Stimulated activated CD8-positive, alpha-beta memory T cell treated with anti-CD3 and anti-CD28 coated beads, Interleukin-4, amount 100 ng/mL, for 1 hour (primary cell): ENCODE results near the gene TOM1L2.

Experiments used
- DNase-seq, 2 donors: peaks; one replicate each; pipeline ENCODE4 v3.0.0-alpha.2; 2020; ENCODE audit warnings: low read depth in 2 of 2, low spot score in 1 of 2

TOM1L2 gene

DNA sequence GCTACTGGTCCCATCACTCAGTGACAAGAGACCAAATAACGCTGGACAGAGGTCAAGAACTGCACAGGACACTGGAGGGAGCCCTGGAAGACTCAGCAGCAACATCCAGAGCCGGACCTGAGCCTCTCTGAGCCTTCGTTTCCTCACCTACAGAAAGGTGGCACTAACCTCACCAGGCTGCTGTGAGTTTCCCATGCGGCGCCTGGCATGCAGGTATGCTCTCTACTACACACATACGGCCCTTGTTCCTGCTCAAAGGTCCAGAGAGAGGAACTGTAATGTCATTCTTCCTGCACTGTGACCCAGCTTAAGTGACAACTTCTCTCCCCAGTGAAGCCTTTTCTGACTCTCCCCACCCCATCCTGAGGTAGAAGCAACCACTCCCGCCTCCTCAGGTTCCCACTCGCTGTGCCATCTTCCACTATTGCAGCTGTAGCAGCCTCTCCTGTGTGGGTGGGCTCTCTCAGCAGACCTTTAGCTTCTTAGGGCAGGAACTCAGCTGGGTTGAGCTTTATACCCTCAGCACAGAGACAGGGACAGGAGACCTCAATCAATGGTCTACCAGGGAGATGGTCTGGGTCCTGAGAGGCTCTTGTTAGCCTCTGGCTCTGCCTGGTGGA, 91.5 kb downstream of the TOM1L2 start:
- DNase-seq, result no peak

DNA sequence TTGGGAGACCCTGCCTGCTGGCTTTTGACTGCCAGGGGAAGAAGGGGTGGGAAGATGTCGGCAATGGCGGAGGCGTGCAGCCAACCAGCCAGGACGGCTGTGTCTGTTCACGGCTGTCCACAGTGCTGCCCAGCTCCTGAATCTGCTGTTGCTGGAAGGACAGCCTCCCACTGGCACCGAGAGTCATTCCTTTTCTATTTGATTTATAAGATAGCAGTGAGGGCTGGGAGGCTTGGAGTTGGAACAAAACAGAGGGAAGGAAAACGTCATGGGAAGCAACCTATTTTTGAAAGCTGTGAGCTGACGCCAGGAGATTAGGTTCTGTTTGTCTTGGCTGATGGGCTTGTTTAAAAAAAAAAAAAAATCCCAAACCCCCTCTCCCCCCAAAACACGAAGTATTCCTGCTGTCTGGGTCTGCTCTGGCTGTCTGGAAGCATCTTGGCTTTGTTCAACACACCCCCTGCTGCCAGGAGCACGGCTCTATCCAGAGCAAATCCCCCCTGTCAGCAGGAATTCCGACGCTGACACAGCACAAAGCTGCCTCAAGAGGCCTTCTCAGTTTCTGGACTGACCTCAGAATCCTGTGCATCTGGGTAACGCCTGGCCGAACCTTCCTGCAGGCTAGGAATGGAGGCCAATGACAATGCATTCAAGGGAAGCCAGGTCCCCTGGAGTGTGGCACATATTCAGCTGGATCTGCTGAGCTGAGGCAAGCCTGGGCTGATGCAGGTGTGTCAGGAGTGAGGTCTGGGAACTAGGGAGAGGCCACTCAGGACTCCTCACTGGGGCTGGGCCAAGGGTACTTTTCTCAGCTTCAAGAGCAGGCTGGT, 94.5 kb downstream of the TOM1L2 start:
- DNase-seq, result no peak

DNA sequence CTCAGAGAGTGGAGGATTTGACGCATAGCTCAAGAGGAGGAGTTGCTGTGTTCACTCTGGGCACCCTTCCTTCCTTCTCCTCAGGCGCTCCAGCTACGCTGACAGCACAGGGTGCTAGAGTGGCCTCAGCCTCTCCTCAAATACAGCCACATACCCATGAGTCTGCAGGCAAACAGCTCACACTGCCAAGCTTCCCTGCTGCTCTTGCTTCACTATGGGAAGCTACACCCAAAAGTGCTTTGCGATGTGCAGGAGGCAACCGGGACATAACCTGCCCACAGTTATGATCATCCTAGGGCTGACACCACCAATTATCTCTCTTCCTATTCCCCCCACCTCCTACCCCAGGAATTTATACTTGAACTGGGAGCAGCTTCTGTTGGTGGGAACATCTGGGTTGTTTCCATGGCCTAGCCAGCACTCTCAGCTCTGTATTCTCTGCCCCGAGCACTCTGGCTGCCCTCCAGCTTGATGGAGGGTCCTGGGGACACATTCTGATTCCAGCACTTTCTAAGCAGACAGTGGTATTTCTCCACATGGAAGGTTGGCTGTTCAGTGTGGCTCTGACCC, 95.2 kb downstream of the TOM1L2 start:
- DNase-seq, result no peak

DNA sequence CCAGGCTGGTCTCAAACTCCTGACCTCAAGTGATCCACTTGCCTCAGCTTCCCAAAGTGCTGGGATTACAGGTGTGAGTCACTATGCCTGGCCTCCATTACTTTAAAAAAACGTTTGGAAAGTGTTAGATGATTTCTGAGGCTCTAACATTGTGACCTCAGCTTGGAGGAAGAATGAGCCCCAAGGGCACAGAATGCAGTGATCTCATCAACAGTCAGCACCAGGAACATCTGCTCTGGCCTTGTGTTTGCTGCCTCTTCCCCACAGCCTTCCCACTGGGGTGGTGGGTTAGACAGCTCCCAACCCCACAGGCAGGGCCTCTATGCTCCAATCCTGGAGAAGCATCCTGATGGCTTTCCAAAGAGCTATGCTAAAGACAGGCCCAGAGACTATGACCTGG, 97.7 kb downstream of the TOM1L2 start:
- no peak for DNase-seq

DNA sequence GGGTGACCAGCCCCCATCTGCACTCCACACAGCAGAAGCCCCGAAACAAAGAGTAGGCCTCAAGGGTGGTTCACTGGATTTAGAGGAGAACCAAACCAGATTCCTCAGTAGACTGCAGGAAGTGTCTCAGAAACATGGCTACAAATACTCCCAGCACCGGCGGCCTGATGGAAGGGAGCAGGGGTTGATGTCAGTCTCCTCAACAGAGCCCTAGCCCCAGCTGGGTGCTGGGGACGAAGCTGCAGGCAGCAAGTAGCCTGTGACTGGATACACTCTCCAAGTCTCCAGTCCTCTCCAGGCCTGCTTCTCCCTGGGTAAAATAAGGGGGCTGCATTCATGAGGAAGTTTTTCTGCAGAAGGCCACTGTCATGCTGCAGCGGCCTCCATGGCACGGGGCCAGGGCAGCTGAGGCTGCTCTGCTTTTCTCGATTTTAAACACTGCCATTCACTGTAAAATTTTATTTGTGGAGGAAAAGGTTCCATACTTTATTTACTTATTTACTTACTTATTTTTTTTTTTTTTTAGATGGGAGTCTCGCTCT, 98.7 kb downstream of the TOM1L2 start:
- DNase-seq, result no peak

DNA sequence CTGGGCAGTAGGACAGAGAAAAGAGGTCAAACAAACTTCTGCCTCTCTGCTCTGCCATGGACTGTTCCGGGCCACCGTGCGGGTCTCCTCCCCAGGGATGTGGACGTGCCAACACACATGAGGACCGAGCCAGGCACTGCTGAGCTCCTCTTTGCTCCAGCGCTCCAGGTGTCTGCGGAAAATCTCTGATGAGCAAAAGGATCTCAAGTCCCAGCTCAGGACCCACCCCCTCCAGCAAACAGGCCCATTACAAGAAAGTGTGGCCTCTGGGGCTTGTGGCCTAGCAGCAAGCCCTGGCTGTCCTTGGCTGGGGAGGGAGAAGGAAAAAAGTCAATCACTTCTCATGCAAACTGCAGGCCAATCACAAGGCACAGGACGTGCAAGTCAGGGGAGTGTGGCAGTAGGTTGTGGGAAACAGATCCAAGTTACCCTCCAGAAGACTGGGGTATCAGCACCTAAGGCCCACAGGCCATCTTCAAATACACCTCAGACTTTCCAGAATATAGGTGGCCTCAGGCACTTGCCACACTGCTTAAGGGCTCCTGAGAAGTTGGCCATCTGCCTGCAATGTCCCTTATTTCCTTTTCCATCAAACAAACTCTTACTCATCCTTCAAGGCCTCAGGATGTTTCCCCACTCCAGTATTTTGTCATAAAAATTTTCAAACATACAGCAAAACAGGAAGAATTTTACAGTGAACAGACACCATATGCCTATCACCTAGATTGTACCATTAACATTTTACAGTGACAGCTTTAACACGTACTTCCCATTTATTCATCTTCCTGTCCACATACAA, 99.5 kb downstream of the TOM1L2 start:
- no peak for DNase-seq

DNA sequence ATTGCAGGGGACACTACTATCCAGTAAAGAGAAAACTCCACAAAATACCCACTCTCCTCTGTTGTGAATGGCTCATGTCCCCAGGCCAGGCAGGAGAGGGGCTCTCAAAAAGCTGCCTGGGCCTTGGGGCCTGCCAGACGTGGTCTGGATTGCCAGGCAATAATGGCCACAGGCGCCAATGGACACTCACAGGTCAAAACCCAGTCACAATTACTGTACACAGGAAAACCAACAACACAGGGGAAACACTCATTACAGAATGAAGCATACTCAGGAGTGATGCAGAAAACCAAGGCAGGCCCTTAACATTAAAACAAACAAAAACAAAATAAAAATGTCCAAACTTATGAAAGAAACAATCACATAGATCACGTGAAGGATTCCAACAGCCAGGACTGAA, 100.3 kb downstream of the TOM1L2 start:
- DNase-seq, result no peak

DNA sequence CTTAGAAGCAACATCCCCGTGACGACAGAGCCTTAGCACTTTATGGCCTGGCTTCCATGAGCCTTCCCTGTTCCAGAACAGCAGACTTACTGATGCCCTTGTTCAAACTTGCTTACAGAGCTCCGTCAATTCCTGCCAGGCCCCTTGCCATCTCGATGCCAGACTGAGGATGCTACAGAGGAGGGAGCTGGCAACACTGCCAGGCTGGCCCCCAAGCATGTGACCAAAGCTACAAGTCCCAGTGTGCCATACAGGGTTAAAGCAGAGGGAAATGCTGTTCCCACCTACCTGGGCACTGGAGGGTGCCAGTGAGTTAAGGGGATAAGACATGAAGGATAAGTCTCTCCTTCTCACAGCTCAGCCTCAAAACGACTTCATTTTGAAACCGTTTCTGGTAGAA, 102.0 kb downstream of the TOM1L2 start:
- no peak for DNase-seq

DNA sequence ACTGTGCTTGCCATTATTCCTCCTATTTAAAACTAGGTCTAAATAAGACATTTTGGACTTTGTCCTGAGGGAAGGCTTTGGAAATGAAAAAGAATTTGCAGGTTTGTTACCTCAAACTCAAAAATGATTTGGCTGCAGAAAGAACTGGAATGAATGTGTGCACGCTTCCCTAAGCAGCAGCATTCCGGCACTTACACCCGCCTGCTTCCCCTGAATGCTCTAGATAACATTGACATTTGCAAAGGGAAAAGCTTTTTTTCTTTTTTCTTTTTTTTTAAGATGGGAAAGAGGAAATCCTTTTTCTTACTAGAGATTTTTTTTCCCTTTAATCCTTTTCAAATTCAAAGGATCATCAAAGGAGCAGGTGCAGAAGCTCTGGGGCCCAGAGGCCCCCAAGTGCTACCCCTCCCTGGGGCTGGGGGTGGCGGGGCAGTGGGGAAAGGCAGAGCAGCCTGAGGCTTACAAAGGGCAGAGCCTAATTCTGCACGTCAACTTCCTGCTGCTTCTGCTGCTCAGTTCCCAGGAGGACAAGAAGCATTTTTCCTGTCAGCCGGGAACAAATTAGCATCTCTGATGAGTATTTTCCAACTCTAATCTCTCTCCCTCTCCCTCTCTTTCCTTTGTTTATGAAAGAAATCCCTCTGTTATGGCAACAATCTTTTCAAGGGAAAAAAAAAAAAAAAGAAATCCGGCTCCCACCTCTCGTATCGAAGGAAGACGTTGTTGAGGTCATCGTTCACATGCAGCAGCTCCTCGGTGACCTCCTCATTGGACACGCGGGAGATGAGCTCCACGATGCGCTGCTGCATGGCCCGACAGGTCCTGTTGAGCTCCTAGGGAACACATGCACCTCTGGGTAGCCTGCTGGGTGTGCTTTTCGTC, 103.3 kb downstream of the TOM1L2 start:
- no peak for DNase-seq

DNA sequence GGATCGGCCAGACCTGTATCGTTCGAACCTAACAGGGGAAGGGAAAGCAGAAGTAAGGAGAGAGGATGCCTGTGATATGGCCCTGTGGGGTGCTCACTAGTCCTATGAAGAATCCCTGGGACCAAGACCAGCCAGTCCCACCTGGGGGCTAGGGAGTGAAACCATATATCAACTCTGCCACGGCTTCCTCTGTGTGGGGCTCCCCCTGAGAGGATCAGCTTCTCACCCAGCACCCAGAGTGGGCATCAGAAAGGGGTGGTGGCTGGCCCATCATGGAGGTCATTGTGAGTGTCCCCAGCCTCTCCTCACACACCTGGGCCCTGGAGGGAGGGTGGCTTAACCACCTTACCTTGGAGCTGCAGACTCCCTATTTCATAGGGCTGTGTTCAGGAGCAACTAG, 105.3 kb downstream of the TOM1L2 start:
- DNase-seq, result no peak

DNA sequence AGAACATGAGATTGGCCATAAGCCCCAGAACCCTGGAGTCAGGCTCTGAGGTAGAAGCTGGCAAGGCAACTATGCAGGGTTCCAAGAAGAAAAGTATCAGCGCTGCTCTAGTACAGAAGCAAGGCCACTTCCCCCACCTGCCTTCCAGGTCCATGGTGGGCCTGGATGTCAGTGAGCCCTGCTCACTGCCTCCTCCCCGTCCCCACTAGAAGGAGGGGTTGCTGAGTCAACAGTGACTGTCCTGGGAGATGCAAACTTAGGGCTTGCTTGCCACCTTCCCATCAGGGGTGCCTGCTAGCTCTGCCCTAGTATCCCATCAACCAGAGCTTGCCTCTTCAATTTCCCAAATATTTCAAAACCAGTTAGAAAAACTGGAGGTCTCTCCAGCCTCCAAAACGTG, 105.8 kb downstream of the TOM1L2 start:
- DNase-seq, result no peak

DNA sequence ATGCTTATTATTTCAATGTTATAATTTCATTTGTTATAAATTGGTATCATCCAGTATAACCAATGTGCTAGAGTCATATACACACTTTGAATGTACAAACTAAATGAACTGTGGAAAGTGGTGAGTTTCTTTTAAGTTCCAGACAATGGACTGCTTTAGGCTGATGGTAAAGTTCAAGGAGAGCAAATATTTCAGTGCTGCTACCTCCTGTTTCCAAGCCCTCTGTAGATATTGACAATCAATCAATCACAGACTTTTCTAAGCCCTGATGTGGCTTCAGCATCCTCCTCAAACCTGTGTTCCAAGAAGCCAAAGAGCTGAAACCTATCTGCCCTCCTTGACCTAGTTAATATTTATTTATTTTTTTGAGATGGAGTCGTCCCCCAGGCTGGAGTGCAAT, 107.2 kb downstream of the TOM1L2 start:
- DNase-seq, result no peak

DNA sequence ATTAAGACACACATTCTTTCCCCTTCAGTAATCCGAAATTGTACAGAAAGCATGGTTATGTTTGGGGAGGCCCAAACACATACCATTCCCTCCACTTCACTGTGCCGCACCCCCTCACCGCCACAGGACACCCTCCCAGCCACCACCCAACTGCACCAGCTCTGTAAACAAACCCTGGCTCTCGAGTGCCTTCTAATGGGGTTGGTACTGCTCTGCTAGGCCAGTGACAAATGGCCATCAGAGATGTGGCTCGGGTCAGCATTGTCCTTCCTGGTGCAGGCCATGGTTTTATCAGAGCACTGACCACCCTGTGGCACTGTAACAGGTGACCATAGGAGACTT, 111.5 kb downstream of the TOM1L2 start:
- no peak for DNase-seq

DNA sequence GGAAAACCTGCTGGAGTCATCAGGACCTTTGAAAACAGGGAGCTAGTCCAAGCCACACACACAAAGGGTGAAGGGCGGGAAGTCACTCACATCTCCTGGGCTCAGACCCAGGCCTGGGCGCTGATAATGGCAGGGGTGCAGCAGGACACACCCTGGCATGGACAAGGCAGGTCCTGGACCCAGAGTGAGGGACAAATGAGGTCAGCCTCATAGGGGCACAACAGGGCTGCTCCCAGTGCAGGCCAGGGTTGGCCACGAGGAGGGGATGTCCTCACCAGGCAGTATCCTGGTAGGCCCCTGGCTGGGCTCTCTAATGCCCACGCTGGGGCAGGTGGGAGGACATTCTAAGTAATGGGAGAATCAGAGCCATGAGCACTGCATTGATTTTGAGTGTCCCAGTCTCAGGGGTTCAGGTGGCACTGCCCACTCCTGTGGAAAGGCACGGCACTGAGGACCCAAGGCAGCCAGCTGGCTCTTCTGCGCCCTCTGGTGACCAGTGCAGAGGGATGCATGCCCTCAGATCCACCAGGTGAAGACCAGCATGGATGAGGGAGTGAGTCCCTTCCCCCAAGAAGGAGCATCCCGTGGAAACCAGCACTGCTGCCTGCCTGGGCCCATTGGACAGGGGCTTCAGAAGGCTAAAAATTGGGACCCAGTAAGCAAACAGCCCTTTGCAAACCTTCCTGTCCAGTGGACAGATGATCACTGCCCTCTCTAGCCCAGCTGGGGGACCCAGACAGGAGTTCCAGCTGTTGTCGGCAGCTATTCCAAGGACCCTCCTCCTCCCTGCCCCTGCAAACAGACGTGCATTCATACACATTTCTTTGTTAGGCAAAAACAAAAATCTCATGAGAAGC, 112.1 kb downstream of the TOM1L2 start:
- peak; percentile 38 to 57 for DNase-seq

DNA sequence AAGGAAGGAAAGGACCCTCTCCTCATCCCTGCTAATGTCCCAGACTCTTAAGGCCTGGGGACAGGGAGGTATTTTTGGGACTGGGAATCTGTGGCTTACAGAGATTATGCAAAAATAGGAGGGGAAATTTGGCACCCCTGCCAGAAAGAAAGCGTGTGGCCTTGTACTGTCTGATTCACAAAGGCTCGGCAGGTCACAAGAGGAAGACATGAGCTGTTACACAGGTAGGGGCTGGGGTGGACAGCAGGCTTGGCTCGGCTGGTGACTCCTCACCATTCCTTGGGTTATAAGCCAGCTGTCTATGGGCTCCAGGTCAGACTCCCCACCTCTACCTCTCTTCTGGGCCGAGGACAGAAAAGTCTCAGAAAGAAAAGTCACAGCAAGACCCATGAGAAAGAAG, 114.7 kb downstream of the TOM1L2 start:
- DNase-seq, result no peak

DNA sequence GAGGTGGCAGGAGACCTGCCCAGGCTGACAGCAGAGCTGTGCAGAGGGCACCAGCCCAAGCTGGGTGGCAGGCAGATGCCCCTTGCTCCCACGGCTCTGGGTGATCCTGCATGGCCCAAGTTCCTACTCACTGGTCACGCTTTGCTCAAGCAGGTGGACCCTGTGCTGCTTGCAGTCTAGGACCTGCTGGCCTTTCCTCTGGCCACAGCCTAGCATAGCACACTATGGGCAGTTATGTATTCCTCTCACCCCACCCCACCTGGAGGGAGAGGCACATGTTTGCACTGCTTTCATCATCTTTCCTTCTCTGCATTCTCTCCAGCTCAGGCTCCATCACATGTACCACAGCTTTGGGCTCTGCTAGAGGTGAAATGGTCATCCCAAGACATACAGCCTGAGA, 115.8 kb downstream of the TOM1L2 start:
- no peak for DNase-seq

DNA sequence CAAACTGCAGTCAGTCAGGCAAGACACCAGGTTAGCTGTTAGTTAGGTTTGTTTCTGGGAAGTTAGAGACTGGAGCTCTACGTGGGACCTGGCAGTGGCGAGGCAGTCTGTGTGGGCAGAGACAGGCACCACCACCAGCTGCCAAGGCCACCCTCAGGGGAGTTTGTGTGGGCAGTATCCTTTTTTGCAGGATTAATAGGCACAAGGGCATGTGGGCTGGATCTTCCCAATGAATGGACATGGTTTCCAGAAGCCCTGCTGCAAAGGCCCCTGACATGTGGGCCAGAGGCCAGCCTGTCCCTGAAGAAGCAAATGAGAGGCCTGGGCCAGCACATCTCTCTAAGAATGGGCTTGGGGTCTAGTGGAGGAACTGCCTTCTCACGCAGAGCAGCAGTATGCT, 116.2 kb downstream of the TOM1L2 start:
- no peak for DNase-seq

DNA sequence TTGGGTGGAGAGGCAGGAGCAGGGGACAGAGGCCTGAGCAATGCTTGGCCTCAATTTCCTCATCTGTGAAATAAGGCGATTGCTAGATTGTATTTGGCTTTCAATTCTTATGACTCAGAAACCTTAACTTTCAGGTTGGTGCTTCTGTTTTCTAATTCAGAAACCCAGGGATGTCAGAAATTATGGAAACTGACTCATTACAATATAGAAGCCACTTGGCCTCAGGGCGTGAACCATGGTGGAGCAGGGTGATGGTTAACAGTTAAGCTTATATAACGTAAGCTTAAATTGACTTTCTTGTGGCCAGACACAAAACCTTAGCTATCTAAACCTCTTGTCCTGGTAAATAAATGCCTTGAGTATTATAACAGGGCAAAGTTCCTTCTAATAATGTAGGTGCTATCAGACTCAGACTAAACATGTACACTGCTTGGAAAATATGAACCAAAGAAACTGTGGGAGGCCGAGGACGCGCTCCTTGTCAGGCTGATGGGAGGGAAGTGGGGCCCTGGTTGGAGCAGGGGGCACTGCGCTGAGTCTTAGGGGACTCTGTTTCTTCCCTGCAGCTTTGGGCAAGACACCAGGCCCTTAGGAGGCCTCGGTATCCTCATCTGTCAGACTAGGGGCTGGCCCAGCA, 118.3 kb downstream of the TOM1L2 start:
- DNase-seq, result no peak

DNA sequence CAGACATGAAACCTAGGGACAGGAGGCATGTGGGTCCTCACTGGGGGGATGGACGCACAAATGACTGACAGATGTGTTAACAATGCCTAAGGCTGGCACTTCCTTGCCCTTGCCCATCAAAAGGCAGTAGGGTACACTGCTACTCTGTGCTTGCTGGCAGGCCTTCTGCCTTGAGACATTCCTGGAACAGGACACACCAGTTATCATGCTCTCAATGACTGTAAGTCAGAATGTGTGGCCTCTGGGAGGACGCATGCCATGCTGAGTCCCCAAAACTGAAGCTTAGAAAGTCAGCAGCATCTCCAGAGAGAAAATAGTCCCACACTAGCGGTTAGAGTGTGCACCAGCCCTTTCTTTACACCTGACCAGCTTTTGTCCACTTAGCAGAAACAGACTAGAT, 119.3 kb downstream of the TOM1L2 start:
- no peak for DNase-seq
